ENCODE data around the gene OXT. TPM values are rescaled to one million over a fixed set of nuclear protein-coding genes. Genes with fewer than 3 reads are reported as not detected.

OXT gene
- total RNA-seq, 1 experiment from 2014 or later: not detected

GRCh38 chr20:3084283-3084985 lies 13.0 kb downstream of the OXT start, which contains the start of gene AVP:
TSS of gene AVP (minus strand) at chr20:3084724. CDS start at chr20:3084674, 50 bp downstream.
- DNase-seq (ENCODE audit: low spot score): no peak

- DNase-seq (ENCODE audit: low spot score): no peak
These were observed 13.6 kb downstream of the OXT start for GRCh38 chr20:3084986-3085360.

GRCh38 chr20:3085571-3086072 lies 14.2 kb downstream of the OXT start:
- no peak for DNase-seq (ENCODE audit: low spot score)

GRCh38 chr20:3088031-3088430 lies 16.6 kb downstream of the OXT start:
- DNase-seq (ENCODE audit: low spot score): no peak

GRCh38 chr20:3090565-3090964 lies 19.1 kb downstream of the OXT start:
- no peak for DNase-seq (ENCODE audit: low spot score)

- no peak for DNase-seq (ENCODE audit: low spot score)
These were observed 21.4 kb downstream of the OXT start for GRCh38 chr20:3092611-3093379.

GRCh38 chr20:3093861-3094361 lies 22.5 kb downstream of the OXT start:
- no peak for DNase-seq (ENCODE audit: low spot score)

- no peak for DNase-seq (ENCODE audit: low spot score)
These were observed 23.6 kb downstream of the OXT start for GRCh38 chr20:3094848-3095629.

GRCh38 chr20:3100480-3100879 lies 29.1 kb downstream of the OXT start:
- no peak for DNase-seq (ENCODE audit: low spot score)

GRCh38 chr20:3101251-3101650 lies 29.8 kb downstream of the OXT start:
- DNase-seq (ENCODE audit: low spot score): no peak

- no peak for DNase-seq (ENCODE audit: low spot score)
These were observed 30.5 kb downstream of the OXT start for GRCh38 chr20:3101737-3102574.

GRCh38 chr20:3102575-3103368 lies 31.4 kb downstream of the OXT start:
- DNase-seq (ENCODE audit: low spot score): no peak

GRCh38 chr20:3103369-3104032 lies 32.1 kb downstream of the OXT start:
- DNase-seq (ENCODE audit: low spot score): no peak

- no peak for DNase-seq (ENCODE audit: low spot score)
These were observed 34.1 kb downstream of the OXT start for GRCh38 chr20:3105256-3106137.

GRCh38 chr20:3106185-3106584 lies 34.8 kb downstream of the OXT start:
- no peak for DNase-seq (ENCODE audit: low spot score)

GRCh38 chr20:3106658-3107463 lies 35.4 kb downstream of the OXT start:
- no peak for DNase-seq (ENCODE audit: low spot score)

GRCh38 chr20:3107464-3108025 lies 36.1 kb downstream of the OXT start:
- no peak for DNase-seq (ENCODE audit: low spot score)
